Left lobe of liver (tissue), 2 donors: ENCODE results near the gene CATSPERZ. TPM values are rescaled to one million over a fixed set of nuclear protein-coding genes. Genes with fewer than 3 reads are reported as not detected.

Experiments
- ATAC-seq: fragments of 200-7000 bp; cut with Tn5 transposase; one replicate; pipeline ENCODE4 v1.9.1; 2020; ENCODE audit warnings: mild to moderate bottlenecking, moderate library complexity
- DNase-seq: peaks from one replicate; pipeline ENCODE4 v3.0.0-alpha.2; 2020; ENCODE audit warnings: low spot score
- total RNA-seq: library from RNA; stranded (reverse); gene quantifications from one replicate; pipeline ENCODE4 v1.2.1, GENCODE V29; 2021
- donor health status: DM: no; HTN: no; CAD: no; lungs with moderate emphysema.
- donor health status: DM: no; HTN: yes; CAD: no.

The CATSPERZ gene
- total RNA-seq, 1 donor from 2014 or later: not detected

DNA sequence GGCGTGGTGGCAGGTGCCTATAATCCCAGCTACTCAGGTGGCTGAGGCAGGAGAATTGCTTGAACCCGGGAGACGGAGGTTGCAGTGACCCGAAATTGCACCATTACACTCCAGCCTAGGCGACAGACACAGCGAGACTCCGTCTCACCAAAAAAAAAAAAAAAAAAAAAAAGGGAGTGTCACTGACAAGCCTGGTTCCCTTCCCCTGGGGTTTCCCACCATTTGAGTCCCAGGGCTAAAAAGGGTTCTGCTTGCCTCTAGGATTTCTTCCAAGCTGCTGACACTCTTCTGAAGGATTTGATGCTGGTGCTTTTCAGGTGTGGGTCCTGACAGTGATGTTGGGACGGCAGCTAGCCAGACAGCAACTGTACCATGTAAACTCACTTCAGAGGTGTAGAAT is 38.6 kb downstream of the CATSPERZ start:
- DNase-seq (no peak), ATAC-seq (no peak)

DNA sequence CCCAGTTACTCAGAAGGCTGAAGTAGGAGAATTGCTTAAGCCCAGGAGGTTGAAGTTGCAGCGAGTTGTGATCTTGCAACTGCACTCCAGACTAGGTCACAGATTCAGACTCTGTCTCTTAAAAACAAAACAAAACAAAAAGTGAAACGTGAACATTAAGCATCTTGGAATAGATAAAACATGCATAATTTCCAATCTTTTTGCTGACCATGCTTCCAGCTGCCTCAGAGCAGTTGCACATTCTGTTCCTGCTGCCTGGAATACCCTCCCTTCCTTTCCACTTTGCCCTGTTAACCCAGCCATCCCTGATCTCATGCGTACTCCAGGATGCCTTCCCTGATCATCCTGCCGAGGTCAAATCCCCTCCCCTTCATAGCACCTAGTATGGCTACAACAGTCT is 39.1 kb downstream of the CATSPERZ start:
- no peak for ATAC-seq
- no peak for DNase-seq

DNA sequence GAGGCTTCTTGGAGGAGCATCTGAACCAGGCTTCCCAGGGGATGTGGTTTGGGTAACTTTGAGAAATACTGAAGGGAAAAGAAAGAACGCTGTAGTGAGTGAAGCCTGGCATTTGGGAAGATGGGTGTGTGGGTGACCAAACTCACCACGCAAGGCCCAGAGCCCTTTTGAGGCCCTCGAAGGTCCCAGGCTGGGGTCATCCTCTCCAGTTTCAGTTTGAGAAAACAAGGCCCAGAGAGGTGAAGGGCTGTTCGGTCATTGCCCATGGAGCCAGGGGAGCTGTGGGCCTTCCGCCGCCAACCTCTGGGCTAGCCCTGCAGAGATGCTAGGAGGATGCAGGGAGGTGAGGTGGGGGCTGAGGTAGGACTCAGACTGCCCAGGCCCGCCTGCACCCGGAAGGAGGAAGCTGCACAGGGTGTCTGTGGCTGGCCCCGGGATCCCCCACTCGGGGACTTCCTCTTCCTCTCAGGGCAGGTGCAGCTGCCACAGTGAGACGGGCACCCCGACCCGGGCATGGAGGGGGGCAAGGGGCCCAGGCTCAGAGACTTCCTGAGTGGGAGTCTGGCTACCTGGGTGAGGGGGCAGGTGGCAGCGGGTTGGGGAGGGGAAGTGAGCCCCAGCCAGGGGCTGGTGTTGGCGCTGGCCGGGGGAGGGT is 39.7 kb downstream of the CATSPERZ start, which contains the start of gene CCDC88B:
TSS of gene CCDC88B (plus strand) at position 451 of the 655 bp plus-strand sequence. CDS start at position 514, 63 bp downstream.
- no peak for DNase-seq

DNA sequence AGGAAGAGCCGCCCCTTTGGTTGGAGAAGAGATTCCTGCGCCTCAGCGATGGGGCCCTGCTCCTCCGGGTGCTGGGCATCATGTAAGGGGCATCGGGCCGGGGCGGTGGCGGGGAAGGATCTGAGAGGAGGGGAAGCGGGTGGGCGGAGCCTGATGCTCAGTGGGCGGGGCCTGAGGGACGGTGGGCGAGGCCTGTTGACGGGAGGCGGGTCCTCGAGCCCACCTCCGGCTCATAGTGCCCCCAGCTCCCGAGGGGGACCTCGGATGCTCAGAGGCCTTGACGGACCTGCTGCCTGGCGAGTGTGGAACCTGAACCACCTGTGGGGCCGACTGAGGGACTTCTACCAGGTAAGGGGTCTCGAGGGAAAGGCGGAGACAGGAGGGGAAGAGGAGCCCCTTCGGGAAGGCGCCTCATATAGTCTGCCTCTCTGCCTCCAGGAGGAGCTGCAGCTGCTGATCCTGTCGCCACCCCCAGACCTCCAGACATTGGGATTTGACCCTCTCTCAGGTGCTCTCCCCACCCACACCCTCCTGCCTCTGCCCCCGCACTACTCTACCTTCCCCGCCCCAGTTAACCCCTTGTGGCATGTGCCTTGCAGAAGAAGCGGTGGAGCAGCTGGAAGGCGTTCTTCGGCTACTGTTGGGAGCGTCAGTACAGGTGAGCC is 40.6 kb downstream of the CATSPERZ start:
- DNase-seq: no peak

More for the DNA sequence above, 39.7 kb downstream of the CATSPERZ start, which contains the start of gene CCDC88B:
- no peak for ATAC-seq

DNA sequence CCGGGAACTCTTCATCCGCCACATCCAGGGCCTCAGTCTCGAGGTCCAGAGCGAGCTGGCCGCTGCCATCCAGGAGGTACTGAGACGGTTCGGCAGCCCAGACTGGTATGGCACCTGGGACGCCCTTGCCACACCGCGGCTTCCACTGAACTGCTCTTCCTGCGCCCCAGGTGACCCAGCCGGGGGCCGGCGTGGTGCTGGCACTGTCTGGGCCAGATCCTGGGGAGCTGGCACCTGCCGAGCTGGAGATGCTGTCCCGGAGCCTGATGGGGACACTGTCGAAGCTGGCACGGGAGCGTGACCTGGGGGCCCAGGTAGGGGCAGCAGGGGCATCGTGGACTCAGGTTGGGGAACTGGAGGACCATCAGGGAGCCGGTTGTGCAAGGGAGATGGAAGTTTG is 41.3 kb downstream of the CATSPERZ start:
- no peak for ATAC-seq
- no peak for DNase-seq

More for the DNA sequence above, 40.6 kb downstream of the CATSPERZ start:
- ATAC-seq: no peak

DNA sequence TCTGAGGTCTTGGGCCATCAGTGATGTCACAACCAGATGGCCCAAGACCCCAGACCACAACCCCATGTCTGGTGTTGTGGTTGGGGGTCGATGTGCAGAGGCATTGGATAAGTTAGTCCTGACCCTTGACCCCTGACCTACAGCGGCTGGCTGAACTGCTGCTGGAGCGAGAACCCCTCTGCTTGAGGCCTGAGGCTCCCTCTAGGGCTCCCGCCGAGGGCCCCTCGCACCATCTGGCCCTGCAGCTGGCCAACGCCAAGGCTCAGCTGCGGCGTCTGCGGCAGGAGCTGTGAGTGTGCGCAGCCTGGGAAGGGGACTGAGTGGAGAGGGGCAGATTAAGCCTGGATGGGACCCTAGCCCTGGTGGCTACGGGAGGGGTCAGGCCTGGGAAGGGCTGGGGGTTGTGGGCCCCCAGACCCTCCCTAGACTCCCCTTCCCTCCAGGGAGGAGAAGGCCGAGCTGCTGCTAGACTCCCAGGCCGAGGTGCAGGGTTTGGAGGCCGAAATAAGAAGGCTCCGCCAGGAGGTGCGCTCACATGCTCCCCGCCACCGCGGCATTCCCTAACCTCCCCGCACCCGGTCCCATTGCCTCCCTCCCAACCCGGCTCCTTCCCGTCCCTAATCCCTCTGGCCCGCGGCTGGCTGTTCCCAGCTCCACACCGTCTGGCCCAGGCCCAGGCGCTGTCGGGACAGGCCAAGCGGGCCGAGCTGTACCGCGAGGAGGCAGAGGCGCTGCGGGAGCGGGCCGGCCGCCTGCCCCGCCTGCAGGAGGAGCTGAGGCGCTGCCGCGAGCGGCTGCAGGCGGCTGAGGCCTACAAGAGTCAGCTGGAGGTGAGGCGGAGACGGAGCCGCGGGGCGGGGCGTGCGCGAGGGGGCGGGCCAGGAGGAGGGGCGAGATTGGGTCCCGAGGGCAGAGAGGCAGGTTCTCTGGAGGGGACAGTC is 42.0 kb downstream of the CATSPERZ start:
- DNase-seq: peak; percentile 91
- ATAC-seq: peak; percentile 96

DNA sequence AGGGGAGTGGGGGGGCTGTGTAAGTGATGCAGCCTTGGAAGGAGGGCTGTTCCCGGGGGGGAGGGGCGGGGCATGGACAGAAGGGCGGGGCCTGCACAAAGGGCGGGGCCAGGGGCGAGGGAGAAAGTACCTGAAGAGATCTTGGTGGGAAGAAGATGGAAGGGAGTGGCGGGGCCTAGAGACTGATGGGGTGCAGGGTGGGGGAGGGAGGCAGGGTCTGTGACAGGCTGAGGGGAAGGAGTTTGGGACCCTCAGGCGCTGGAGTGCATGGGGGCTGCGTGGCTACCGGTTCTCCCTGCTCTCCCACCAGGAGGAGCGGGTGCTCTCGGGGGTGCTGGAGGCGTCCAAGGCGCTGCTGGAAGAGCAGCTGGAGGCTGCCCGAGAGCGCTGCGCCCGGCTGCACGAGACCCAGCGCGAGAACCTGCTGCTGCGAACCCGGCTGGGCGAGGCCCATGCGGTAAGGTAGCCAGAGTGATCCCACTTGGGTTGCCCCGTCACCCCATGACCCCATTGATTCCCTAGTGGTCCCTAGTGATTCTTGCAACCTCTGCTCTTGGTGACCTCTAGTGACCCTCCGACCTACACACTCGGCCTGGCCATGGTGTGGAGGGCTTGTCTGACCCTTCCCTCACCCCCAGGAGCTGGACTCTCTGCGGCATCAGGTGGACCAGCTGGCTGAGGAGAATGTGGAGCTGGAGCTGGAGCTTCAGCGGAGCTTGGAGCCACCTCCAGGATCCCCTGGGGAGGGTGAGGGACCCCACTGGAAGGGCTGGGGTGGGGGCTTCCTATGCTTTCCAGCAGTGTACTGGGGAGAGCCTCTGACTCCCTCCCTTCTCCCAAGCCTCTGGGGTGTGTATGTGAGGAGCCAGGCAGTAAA is 42.9 kb downstream of the CATSPERZ start:
- no peak for DNase-seq
- peak; percentile 42 for ATAC-seq

DNA sequence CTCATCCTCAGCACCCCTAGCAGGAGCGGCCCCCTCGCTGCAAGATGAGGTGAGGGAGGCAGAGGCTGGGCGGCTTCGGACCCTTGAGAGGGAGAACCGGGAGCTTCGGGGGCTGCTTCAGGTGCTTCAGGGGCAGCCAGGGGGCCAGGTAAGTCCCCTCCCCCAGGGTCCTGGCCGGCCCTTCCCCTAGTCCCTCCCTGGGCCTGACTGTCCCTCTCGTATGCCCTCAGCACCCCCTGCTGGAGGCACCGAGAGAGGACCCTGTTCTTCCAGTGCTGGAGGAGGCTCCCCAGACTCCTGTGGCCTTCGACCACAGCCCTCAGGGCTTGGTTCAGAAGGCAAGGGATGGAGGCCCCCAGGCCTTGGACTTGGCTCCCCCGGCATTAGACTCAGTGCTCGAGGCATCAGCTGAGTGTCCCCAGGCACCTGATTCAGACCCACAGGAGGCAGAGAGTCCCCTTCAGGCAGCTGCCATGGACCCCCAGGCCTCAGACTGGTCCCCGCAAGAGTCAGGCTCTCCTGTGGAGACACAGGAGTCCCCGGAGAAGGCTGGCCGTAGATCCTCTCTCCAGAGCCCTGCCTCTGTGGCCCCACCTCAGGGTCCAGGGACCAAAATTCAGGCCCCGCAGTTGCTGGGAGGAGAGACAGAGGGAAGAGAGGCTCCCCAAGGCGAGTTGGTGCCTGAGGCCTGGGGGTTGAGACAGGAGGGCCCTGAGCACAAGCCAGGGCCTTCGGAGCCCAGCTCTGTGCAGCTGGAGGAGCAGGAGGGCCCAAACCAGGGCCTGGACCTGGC is 43.8 kb downstream of the CATSPERZ start:
- ATAC-seq: peak; percentile 21
- no peak for DNase-seq

DNA sequence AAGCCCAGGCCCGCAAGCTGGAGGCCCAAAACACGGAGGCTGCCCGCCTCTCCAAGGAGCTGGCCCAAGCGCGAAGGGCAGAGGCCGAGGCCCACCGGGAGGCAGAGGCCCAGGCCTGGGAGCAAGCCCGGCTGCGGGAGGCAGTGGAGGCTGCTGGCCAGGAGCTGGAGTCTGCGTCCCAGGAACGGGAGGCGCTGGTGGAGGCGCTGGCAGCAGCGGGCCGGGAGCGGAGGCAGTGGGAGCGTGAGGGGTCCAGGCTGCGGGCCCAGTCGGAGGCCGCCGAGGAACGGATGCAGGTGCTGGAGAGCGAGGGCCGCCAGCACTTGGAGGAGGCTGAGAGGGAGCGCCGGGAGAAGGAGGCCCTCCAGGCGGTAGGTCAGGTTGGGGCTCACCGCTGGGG is 44.6 kb downstream of the CATSPERZ start:
- ATAC-seq: no peak

DNA sequence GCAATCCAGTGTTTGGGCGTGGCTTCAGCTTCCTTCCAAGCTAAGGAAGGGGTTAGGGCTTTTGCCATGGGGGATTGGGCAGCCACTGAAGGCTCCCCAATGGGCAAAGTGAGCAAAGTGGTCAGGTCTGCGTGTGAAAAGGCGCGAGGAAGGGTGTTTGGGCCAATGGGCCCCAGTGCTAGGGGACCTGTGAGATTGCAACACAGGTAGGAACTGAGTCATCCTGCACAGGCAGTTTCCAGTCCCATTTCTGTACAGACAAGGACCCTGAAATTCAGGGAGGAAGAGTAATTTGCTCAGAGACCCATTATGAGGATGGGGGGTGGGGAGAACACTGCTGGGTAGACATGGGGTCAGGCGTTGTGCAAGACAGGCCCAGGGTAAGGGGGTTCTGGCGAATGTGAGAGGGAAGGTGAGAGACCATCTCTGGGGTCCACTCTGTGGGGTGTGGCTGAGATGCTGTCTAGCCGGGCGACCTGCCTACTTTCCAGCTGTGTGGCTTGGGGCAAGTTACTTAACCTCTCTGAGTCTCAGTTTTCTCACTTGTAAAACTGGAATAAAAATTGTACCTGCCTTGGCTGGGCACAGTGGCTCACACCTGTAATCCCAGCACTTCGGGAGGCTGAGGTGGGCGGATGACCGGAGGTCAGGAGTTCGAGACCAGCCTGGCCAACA is 47.2 kb downstream of the CATSPERZ start:
- ATAC-seq: no peak

More for the DNA sequence above, 44.6 kb downstream of the CATSPERZ start:
- no peak for DNase-seq

DNA sequence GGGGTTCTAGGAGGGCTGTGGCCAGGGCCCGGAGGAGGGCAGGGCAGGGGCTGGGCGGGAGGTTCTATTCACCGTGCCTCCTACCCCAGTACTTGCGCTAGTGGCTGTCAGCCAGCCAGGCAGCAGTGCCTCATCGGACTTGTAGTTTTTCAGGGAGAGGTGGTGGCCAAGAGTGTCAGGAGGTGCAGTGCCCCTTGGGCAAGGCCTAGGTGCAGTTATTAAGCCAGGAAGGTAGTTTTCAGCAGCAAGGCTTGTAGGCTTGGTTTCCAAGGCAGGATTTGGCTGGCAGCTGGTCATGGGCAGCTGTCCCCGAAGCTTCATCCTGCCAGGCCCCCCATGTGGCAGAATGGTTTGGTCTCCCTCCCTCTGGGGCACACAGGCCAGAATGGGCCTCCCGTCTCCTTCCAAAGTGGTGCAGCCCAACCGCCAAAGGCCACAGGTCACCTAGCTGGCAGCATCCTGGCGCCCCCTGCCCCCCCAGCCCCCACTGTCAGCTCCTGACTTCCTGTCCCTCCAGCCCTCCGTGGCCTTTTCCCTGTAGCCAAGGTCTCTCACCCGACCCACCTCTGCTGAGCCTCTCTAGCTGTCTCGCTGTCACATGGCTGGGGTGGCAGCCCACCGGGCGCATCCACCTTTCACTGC is 48.3 kb downstream of the CATSPERZ start:
- DNase-seq (no peak), ATAC-seq (no peak)

More for the DNA sequence above, 47.2 kb downstream of the CATSPERZ start:
- no peak for DNase-seq

DNA sequence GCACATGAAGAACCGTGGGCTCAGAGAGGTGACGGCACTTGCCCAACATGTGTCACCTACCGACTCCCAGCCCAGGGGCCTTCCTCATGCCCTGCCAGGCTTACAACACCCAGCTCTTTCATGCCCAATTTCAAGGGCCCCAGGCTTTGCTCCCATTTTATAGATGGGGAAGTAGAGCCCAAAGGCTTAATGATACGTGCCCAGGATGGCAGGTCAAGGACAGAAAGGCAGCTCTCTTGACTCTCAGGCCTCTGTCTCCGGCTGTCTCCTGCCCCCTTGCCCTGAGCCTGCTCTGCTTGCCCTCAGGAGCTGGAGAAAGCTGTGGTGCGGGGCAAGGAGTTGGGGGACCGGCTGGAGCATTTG is 48.8 kb downstream of the CATSPERZ start:
- no peak for DNase-seq

DNA sequence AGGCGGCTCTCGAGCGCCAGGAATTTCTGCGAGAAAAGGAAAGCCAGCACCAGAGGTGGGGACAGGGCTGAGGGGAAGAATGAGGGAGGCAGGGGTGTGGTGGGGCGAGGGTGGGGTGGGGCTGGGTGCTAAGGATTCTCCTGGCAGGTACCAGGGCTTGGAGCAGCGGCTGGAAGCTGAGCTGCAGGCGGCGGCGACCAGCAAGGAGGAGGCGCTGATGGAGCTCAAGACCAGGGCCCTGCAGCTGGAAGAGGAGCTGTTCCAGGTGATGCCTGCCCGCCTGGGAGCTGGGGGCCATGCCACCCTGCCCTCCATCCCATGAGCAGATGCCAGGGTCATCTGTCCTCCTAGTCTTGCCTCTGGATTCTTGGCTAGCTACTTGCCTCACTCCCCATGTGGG is 49.2 kb downstream of the CATSPERZ start:
- no peak for DNase-seq
- no peak for ATAC-seq

More for the DNA sequence above, 48.8 kb downstream of the CATSPERZ start:
- ATAC-seq: no peak

DNA sequence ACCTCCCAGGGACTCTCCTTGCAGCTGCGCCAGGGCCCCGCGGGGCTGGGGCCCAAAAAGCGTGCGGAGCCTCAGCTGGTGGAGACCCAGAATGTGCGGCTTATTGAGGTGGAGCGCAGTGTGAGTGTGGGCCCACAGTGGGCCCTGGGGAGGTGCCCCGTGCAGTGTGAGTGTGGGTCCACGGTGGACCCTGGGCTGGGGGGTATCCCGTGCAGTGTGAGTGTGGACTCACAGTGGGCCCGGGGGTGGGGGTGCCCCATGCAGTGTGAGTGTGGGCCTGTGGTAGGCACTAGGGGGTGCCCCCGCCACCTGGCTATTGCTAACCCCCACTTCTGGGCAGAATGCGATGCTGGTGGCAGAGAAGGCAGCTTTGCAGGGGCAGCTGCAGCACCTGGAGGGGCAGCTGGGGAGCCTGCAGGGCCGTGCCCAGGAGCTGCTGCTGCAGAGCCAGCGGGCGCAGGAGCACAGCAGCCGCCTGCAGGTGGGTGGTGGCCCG is 51.0 kb downstream of the CATSPERZ start:
- ATAC-seq: no peak
- DNase-seq: no peak

DNA sequence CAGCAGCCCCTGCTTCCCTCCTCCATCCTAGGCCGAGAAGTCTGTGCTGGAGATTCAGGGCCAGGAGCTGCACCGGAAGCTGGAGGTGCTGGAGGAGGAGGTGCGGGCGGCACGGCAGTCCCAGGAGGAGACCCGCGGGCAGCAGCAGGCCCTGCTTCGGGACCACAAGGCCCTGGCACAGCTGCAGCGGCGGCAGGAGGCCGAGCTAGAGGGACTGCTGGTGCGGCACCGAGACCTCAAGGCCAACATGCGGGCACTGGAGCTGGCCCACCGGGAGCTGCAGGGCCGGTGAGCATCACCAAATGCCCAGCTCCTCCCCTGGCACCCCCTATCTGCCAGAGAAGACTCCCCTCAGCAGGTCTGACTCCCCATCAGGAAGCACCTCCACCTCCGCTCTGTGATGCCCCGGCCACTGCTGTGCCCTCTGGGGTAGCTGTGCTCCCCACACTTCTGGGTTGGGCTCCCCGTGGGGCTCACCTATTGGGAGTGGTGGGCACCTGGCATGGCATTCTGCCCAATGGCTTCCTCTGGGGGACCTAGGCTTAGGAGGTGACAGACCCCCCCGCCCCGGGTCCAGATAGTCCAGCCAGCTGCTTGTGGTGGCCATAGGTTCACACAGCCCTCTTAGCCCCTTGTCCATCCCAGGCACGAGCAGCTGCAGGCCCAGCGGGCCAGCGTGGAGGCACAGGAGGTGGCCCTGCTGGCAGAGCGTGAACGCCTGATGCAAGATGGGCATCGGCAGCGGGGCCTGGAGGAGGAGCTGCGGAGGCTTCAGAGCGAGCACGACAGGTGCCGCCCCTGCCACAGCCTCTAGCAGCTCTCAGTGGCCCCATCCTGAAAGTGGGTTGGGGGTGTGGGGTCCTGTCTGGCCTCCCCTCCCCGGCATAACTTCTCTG is 52.2 kb downstream of the CATSPERZ start:
- ATAC-seq (no peak), DNase-seq (no peak)

DNA sequence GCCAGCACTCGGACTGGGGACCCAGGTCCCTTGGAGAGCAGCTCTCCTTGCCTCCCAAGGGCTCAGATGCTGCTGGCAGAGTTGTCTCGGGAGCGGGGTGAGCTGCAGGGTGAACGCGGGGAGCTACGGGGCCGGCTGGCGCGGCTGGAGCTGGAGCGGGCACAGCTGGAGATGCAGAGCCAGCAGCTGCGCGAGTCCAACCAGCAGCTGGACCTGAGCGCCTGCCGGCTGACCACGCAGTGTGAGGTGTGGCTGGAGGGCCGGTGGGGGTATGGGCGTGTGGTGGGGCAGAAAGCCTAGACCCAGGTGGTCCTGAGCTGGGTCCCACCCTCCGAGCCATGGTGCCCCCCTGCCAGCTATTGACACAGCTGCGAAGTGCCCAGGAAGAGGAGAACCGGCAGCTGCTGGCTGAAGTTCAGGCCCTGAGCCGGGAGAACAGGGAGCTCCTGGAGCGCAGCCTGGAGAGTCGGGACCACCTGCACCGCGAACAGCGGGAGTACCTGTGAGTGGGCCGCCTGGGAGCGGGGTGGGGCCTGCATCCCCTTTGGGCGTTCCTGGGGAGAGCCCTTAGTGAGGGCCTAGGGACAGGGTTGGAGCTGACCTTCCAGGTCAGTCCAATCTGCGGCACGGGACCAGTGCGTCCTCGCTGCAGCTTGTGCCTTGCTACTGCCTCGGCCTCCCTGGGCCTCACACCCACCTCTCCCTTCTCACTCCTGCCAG is 53.0 kb downstream of the CATSPERZ start:
- ATAC-seq (no peak), DNase-seq (no peak)
